DMS 273 (cell line): ENCODE data around the gene ARHGEF19.
"Not testable (repeated sequence)": the region's sequence is repeated elsewhere in the genome, so short reads cannot be mapped to it uniquely, and the experiment has no call there.

Source experiments
- DNase-seq: peaks from one replicate; lab custom pipeline; 2025; ENCODE audit not compliant: unreplicated experiment; lab: John Stamatoyannopoulos, UW

ARHGEF19 gene

GRCh38 chr1:16167331-16168143, 44.9 kb downstream of the ARHGEF19 start:
- peak; percentile 84 for DNase-seq

- DNase-seq, result no peak
Measured at GRCh38 chr1:16166117-16166516, 46.3 kb downstream of the ARHGEF19 start.

- peak; percentile 37 for DNase-seq
Measured at GRCh38 chr1:16165548-16165947, 46.9 kb downstream of the ARHGEF19 start.

GRCh38 chr1:16165073-16165364, 47.4 kb downstream of the ARHGEF19 start:
- DNase-seq, result peak; percentile 43

GRCh38 chr1:16164213-16165072, 48.0 kb downstream of the ARHGEF19 start:
- peak; percentile 62 for DNase-seq

- not testable (repeated sequence) for DNase-seq
Measured at GRCh38 chr1:16163608-16164212, 48.7 kb downstream of the ARHGEF19 start.

GRCh38 chr1:16162163-16162822, 50.2 kb downstream of the ARHGEF19 start:
- DNase-seq, result no peak

DNA sequence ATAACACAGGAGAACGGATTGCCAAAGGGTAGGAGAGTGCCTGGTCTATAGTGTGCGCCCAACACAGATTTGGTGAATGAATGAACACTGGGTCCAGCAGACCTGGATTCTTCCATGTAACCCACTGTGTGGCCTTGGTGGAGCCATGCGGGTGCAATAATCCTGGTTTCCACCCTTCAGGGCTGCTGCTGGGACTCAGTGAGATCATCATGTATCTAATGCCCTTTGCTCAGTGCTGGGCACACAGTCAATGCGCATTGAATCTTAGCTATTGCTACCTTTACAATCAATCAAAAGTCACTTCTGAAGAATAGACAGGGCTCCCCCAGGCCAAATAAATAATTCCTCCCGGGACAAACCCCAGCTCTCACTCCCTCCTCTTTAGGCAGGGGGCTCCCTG, 50.7 kb downstream of the ARHGEF19 start:
- DNase-seq, result no peak

- no peak for DNase-seq
Measured at GRCh38 chr1:16158993-16159831, 53.2 kb downstream of the ARHGEF19 start.

DNA sequence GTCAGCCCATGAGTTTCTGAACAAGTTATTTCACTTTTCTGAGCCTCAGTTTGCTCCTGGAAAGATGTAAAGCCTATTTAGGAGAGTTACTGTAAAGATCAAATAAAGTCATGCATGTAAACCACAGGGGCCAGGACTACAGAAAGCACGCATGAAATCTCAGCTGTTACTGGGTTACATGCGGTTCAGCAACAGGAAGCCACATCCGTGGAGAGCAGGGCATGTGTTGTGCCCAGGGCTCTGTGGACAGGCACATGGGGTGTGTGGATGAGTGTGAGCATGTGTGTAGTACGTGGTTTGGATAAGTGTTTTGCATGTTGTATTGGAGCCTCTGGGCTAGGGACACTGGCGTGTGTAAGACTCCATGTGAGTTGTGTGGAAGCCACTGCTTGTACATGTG, 54.4 kb downstream of the ARHGEF19 start:
- no peak for DNase-seq

DNA sequence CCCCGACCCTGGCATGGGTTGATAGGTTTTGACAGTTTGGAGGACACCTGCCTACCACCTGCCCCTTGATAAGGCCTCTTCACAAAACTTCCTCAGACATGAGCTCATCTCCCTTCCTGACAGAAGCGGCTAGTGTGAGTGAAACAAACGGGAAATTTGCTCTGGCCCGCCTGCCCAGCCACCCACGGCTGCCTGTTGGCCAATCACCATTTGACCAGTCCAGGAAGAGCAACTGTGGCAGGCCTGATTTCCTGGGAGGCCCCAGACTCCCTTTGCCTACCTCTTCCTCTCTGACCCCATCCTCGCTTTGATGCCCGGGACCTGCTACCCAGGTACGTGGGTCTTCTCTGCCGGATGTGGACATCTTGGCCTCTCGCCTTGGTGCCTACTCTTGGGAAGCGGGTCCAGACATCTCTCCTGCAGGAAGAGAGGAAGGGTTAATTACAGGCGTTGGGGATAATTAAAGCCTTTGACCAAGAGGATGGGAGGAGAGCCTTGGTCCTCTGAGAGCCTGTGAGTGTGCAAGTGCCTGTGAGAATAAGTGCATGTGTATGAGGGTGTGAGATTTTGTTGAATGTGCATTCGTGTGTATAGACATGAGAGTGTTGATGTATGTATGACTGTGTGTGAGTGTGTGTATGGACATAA, 55.5 kb downstream of the ARHGEF19 start:
- no peak for DNase-seq

DNA sequence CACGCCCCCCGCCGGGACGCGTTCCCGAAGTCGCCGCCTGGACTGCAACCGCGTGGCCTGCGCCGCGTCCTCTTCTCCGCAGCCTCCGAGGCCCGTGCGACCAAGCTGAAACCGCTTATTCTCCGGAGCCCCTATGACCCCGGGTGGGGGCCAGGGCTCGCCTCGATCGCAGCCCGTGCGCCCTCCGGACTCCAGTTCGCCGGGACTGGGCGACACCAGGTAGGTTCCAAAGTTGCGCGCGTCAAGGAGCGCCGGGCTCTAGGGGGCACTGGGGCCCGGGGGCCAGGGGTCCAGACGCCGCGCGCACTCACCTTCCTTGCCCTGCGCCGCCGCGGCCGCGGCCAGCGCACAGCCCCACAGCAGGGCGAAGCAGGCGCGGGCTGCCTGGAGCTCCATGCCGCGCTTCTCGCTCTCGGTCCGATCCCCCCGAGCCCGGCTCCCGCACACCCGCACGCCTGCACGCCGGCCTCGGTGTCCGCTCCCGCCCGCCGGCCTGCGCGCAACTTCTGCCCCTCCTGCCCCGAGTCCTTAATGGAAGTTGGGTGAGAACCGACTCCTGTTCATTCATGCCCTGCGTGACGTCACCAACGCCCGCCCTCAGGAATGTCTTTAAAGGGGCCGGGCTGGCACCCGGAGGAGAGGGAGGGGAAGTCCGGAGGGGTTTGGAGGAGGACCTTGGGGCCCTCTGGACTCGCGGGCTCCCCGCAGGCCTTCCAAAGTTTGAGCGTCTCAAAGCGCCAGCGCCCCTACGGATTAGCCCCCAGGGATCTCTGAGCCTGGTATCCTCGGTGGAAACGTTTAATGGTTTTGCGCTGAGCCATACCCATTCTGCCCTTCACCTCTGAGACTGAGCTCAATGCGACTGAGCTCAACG, 56.7 kb downstream of the ARHGEF19 start, which contains the start of gene EPHA2:
EPHA2 (minus strand) TSS at position 533 of the 874 bp plus-strand sequence; CDS start at position 396, 137 bp downstream.
- DNase-seq, result peak; percentile 86

GRCh38 chr1:16153999-16154673, 58.3 kb downstream of the ARHGEF19 start:
- DNase-seq, result no peak

DNA sequence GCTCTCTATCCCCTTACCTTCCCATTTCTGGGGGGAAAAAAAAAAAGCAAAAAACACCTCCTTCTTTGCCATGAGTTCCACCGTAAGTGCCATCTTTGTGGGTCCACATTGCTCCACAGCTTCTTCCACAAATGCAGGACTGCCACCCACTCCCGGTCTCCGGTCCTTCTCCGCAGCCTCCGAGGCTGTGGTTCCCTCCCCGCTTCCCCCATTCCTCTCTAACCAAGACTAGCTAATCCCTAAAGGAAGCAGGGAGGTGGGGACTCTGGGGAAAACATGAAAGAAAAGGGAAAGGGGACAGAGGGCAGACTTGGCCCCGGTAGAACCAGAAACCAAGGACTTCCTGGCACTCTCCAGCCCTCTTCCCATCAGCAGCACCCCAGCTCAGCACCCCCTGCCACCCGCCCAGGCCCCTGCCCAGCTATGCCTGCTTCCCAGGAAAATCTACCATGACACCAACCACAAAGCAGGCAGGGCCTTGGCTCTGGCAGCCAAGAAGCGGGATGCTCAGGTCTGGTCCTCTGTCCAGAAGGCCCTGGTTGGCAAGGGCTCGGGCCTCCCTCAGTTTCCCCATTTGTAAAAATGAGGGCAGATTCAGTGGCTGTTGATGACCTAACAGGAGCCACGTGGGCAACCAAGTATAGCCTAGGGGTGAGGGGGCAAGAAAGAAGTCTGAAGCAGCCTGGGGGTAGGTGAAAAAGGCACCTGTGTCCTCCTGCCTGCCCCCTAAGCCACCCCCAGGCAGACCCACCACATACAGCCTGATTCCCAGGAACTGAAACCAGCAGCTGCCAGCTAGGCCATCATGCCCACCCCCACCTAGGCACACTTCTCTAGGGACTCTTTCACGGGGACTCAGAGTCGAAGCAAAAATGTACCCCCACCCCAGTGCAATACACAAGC, 59.1 kb downstream of the ARHGEF19 start:
- DNase-seq, result no peak

DNA sequence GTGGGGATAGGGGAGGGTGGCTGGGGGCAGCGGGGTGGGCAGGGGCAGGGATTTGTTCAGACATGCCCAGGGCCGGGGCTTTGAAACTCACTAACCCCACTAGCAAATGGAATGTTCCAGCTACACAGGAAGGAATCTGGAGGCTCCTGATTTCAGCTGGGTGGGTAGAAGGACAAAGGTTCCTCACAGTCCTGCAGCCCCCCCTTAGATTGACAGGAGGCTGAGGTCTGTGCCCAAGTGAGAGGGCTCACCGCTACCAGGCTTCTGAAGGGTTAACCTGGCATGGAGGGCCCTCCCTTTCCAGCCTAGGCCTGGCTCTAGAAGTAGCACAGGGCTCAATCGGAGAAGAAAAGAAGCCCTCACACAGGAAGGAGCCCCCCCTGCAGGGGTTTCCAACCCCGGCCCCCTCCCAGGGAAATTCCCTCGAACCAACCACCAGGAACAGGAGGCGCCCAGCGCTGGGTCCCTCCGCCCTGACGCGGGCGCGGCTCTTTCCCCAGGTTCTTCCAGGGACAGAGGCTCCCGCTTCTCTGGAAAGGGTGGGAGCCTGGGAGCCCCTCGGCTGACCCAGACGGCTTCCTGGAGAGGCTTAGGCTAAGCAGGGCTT, 59.9 kb downstream of the ARHGEF19 start:
- DNase-seq, result no peak

DNA sequence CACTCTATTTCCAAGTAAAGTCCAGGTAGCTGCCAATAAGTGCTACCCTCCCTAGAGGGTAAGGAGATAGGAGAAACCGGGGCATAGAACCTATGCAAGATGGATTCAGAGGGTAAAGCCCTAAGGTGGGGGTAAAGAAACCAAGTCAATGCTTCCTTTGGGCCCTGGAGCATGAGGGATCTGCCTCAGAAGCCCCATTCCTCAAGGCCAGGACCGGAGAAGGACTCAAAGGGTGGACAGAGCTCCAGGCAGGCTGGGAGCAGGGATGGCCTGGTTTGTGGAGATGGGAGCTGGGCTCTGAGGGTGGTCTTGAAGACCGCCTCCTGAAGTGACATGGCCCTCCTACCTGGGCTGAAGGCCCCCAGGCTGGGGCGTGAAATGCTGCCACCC, 60.5 kb downstream of the ARHGEF19 start:
- no peak for DNase-seq
